ENCODE measurements around the gene MAPK8.
"Not testable (repeated sequence)": the region's sequence is repeated elsewhere in the genome, so short reads cannot be mapped to it uniquely, and the experiment has no call there.

The MAPK8 gene

GRCh38 chr10:48343106-48343505 is 36.6 kb downstream of the MAPK8 start:
- DNase-seq (ENCODE audit: low read depth in 2 of 2) = no peak
- H3K4me3 ChIP-seq (replicated peaks in 1 of 2; ENCODE audit: low read depth in 2 of 2, low read length in 2 of 2) = no peak overlapping the region
- no peak for TF ChIP-seq CTCF (IDR thresholded peaks at IDR 0.05; ENCODE audit: low read depth, low read length)

- H3K4me3 ChIP-seq (replicated peaks in 1 of 2; ENCODE audit: low read depth in 2 of 2, low read length in 2 of 2) = no peak overlapping the region
- DNase-seq (ENCODE audit: low read depth in 2 of 2) = peak in 1 of 2 donors; percentile 3
- TF ChIP-seq CTCF (IDR thresholded peaks at IDR 0.05; ENCODE audit: low read depth, low read length) = no peak
Measured at GRCh38 chr10:48343921-48344598, 37.6 kb downstream of the MAPK8 start.

- peak; percentile 11 for TF ChIP-seq CTCF (IDR thresholded peaks at IDR 0.05; ENCODE audit: low read depth, low read length)
- H3K4me3 ChIP-seq (replicated peaks in 1 of 2; ENCODE audit: low read depth in 2 of 2, low read length in 2 of 2); DNase-seq (ENCODE audit: low read depth in 2 of 2): not testable (repeated sequence)
Measured at GRCh38 chr10:48346248-48346647, 39.8 kb downstream of the MAPK8 start.

GRCh38 chr10:48347539-48347938 is 41.1 kb downstream of the MAPK8 start:
- DNase-seq (ENCODE audit: low read depth in 2 of 2); H3K4me3 ChIP-seq (replicated peaks in 1 of 2; ENCODE audit: low read depth in 2 of 2, low read length in 2 of 2): not testable (repeated sequence)

- DNase-seq (ENCODE audit: low read depth in 2 of 2); H3K4me3 ChIP-seq (replicated peaks in 1 of 2; ENCODE audit: low read depth in 2 of 2, low read length in 2 of 2): not testable (repeated sequence)
Measured at GRCh38 chr10:48347943-48348342, 41.5 kb downstream of the MAPK8 start.

GRCh38 chr10:48353246-48353645 is 46.8 kb downstream of the MAPK8 start:
- DNase-seq (ENCODE audit: low read depth in 2 of 2) = no peak
- TF ChIP-seq CTCF (IDR thresholded peaks at IDR 0.05; ENCODE audit: low read depth, low read length) = no peak
- H3K4me3 ChIP-seq (replicated peaks in 1 of 2; ENCODE audit: low read depth in 2 of 2, low read length in 2 of 2) = no peak overlapping the region

GRCh38 chr10:48357631-48358030 is 51.2 kb downstream of the MAPK8 start:
- no peak for DNase-seq (ENCODE audit: low read depth in 2 of 2)
- no peak for TF ChIP-seq CTCF (IDR thresholded peaks at IDR 0.05; ENCODE audit: low read depth, low read length)
- no peak overlapping the region for H3K4me3 ChIP-seq (replicated peaks in 1 of 2; ENCODE audit: low read depth in 2 of 2, low read length in 2 of 2)

GRCh38 chr10:48358162-48358561 is 51.7 kb downstream of the MAPK8 start:
- no peak overlapping the region for H3K4me3 ChIP-seq (replicated peaks in 1 of 2; ENCODE audit: low read depth in 2 of 2, low read length in 2 of 2)
- no peak for TF ChIP-seq CTCF (IDR thresholded peaks at IDR 0.05; ENCODE audit: low read depth, low read length)
- DNase-seq (ENCODE audit: low read depth in 2 of 2) = no peak
